Tibial nerve (tissue), 4 donors: ENCODE measurements around the gene NR2C1. TPM values are rescaled to one million over a fixed set of nuclear protein-coding genes. Genes with fewer than 3 reads are reported as not detected.
"Not testable (repeated sequence)": the region's sequence is repeated elsewhere in the genome, so short reads cannot be mapped to it uniquely, and the experiment has no call there.

Experiments used
- DNase-seq, 2 donors: peaks; one replicate each; pipeline ENCODE4 v3.0.0-alpha.2; 2019; ENCODE audit warnings: low spot score in 2 of 2
- H3K27ac ChIP-seq, 4 donors: fragments of 200-600 bp; sonication (generic) in 3 of 4; one replicate each; pipeline ENCODE4 v1.5.1; 2017 to 2019; ENCODE audit warnings: mild to moderate bottlenecking in 1 of 4
- H3K27me3 ChIP-seq, 2 donors: fragments of 200-600 bp; sonication (generic) in 1 of 2; one replicate each; pipeline versions ENCODE4 v1.5.1 to v1.6.0; 2017 to 2019
- H3K36me3 ChIP-seq, 3 donors: fragments of 200-600 bp; sonication (generic); one replicate each; pipeline ENCODE4 v1.5.1; 2018 to 2019
- H3K4me1 ChIP-seq, 4 donors: fragments of 200-600 bp; sonication (generic) in 3 of 4; one replicate each; pipeline ENCODE4 v1.5.1; 2017 to 2019
- H3K4me3 ChIP-seq, 4 donors: fragments of 200-600 bp; sonication (generic) in 3 of 4; one replicate each; pipeline ENCODE4 v1.5.1; 2017 to 2019; ENCODE audit warnings: mild to moderate bottlenecking in 1 of 4, moderate library complexity in 1 of 4
- H3K9me3 ChIP-seq, 4 donors: fragments of 200-600 bp; sonication (generic) in 3 of 4; one replicate each; pipeline ENCODE4 v1.5.1; 2017 to 2019
- CTCF ChIP-seq, 5 experiments: fragments of 200-600 bp in 3 of 5; fragments of 450-650 bp in 2 of 5; sonication (generic) in 3 of 5; IDR thresholded peaks; one replicate each; pipeline ENCODE4 v1.5.1; 2016 to 2019; ENCODE audit warnings: antibody characterized with exemption in 5 of 5, mild to moderate bottlenecking in 3 of 5, moderate library complexity in 2 of 5
- EP300 ChIP-seq, 2 donors: sonication (generic); formaldehyde crosslinking; IDR thresholded peaks; one replicate each; pipeline ENCODE4 v1.6.1; 2017; ENCODE audit warnings: antibody characterized with exemption in 2 of 2, mild to moderate bottlenecking in 1 of 2
- POLR2A ChIP-seq, 2 donors: fragments of 450-650 bp; IDR thresholded peaks; one replicate each; pipeline ENCODE4 v1.6.1; 2017; ENCODE audit warnings: antibody characterized with exemption in 2 of 2, mild to moderate bottlenecking in 2 of 2, moderate library complexity in 2 of 2
- whole genome bisulfite sequencing, 2 donors: methylation state at CpG; one replicate each; pipeline ENCODE4 v1.1.5; 2018; 5-methylcytosine and 5-hydroxymethylcytosine counted together
- total RNA-seq, 4 donors: library from RNA; depleted of rRNA; stranded (reverse); fragments of >200 nt; gene quantifications; one replicate each; pipeline ENCODE4 v1.1.0, GENCODE V29; 2016

NR2C1 gene
- total RNA-seq, 4 donors from 2014 or later, result 64.5 to 93.5 (median 75.2) TPM

GRCh38 chr12:94998326-94998725, 75.1 kb downstream of the NR2C1 start:
- peaks cover 0 to 41% (median 0%) of the 10 kb centered on the region in 3 donors for H3K36me3 ChIP-seq
- peaks cover 0 to 32% (median 0%) of the 10 kb centered on the region in 4 donors for H3K4me1 ChIP-seq
- no peaks in the 10 kb centered on the region for H3K27me3 ChIP-seq
- H3K4me3 ChIP-seq, result no peak overlapping the region
- no peak overlapping the region for H3K27ac ChIP-seq
- DNase-seq, result no peak
- no peak for TF ChIP-seq CTCF (IDR thresholded peaks at IDR 0.05)
- TF ChIP-seq POLR2A (IDR thresholded peaks at IDR 0.05), result no peak
- no peak for TF ChIP-seq EP300 (IDR thresholded peaks at IDR 0.05)
- H3K9me3 ChIP-seq, result no peaks in the 10 kb centered on the region
- 66 to 78% methylated on average over 4 of the region's 4 CpGs for WGBS, 2 donors

DNA sequence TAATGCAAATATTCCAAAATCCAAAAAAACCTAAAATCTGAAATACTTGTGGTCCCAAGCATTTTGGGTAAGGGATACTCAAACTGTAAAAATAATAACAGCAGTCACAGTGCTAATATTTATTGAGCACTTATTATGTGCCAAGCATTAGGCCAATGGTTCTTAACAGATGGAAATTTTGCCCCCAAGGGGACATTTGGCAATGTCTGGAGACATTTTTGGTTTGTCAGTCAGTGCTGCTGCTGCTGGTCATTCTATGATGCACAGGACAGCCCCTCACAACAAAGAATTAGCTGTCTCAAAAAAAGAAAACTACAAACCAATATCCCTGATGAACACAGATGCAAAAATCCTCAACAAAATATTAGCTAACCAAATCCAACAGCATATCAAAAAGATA, 75.7 kb downstream of the NR2C1 start:
- Histone ChIP-seq H3K9me3 (no peaks in the 10 kb centered on the region), H3K4me1 (peaks cover 0 to 29% (median 0%) of the 10 kb centered on the region in 4 donors), H3K4me3 (no peak overlapping the region), H3K36me3 (peaks cover 0 to 46% (median 0%) of the 10 kb centered on the region in 3 donors), H3K27me3 (no peaks in the 10 kb centered on the region), H3K27ac (no peak overlapping the region)
- no peak for DNase-seq
- TF ChIP-seq POLR2A (IDR thresholded peaks at IDR 0.05) (no peak), EP300 (IDR thresholded peaks at IDR 0.05) (no peak), CTCF (IDR thresholded peaks at IDR 0.05) (no peak)

DNA sequence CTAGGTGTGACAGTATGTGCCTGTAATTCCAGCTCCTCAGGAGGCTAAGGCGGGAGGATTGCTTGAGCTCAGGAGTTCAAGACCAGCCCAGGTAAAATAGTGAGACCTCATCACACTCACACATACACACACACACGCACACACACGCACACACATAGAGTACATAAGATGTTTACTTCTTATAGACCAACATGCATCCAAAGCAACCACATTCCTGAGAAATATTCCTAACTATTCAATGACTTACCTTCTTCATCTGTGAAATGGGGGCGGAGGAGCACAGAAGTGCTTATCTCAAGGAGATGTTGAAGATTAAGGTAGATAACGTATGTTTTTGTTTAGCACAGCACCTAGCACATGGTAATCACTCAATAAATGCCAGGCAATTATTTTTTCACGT, 76.4 kb downstream of the NR2C1 start:
- Histone ChIP-seq H3K36me3 (peaks cover 0 to 53% (median 0%) of the 10 kb centered on the region in 3 donors), H3K4me1 (peaks cover 0 to 24% (median 0%) of the 10 kb centered on the region in 4 donors), H3K27me3 (no peaks in the 10 kb centered on the region), H3K27ac (no peak overlapping the region), H3K9me3 (no peaks in the 10 kb centered on the region), H3K4me3 (no peak overlapping the region)
- DNase-seq, result no peak
- TF ChIP-seq EP300 (IDR thresholded peaks at IDR 0.05), result no peak
- TF ChIP-seq POLR2A (IDR thresholded peaks at IDR 0.05), result no peak
- no peak for TF ChIP-seq CTCF (IDR thresholded peaks at IDR 0.05)
- WGBS, 2 donors, result 92% methylated on average over 6 of the region's 6 CpGs

- H3K36me3 ChIP-seq, result peaks cover 0 to 55% (median 0%) of the 10 kb centered on the region in 3 donors
- WGBS, 2 donors, result 83 to 85% methylated on average over 2 of the region's 2 CpGs
Observed at GRCh38 chr12:94994312-94994711, 79.1 kb downstream of the NR2C1 start.

GRCh38 chr12:94993855-94994254, 79.6 kb downstream of the NR2C1 start:
- peaks cover 0 to 60% (median 0%) of the 10 kb centered on the region in 3 donors for H3K36me3 ChIP-seq
- WGBS, 2 donors, result 74 to 93% methylated on average over 3 of the region's 3 CpGs

More at GRCh38 chr12:94994312-94994711, 79.1 kb downstream of the NR2C1 start:
- Histone ChIP-seq H3K9me3 (no peaks in the 10 kb centered on the region), H3K4me1 (no peaks in the 10 kb centered on the region), H3K4me3 (no peak overlapping the region), H3K27ac (no peak overlapping the region), H3K27me3 (no peaks in the 10 kb centered on the region)
- DNase-seq, result no peak
- TF ChIP-seq POLR2A (IDR thresholded peaks at IDR 0.05) (no peak), EP300 (IDR thresholded peaks at IDR 0.05) (no peak), CTCF (IDR thresholded peaks at IDR 0.05) (no peak)

DNA sequence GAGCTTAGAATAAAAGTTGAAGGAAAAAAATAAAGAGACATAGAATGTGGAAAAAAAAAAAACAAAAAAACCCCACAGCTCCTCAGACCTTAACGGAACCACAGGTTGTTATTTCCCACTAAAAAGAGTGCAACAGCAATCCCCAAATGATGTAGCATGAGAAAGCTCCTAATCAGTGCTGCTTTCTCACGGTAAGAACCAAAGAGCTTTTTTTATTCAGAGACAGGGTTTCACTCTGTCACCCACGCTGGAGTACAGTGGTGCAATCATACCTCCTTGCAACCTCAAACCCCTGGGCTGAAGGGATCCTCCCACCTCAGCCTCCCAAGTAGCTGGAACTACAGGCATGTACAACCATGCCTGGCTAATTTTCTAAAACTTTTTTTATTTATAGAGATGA, 83.2 kb downstream of the NR2C1 start:
- TF ChIP-seq CTCF (IDR thresholded peaks at IDR 0.05), result no peak
- no peak for TF ChIP-seq POLR2A (IDR thresholded peaks at IDR 0.05)
- TF ChIP-seq EP300 (IDR thresholded peaks at IDR 0.05), result no peak
- Histone ChIP-seq H3K36me3 (peaks cover 0 to 57% (median 0%) of the 10 kb centered on the region in 3 donors), H3K4me1 (no peaks in the 10 kb centered on the region), H3K4me3 (no peak overlapping the region), H3K9me3 (no peaks in the 10 kb centered on the region), H3K27ac (no peak overlapping the region), H3K27me3 (no peaks in the 10 kb centered on the region)
- DNase-seq, result no peak
- 92 to 100% methylated on average over 3 of the region's 3 CpGs for WGBS, 2 donors

More at GRCh38 chr12:94993855-94994254, 79.6 kb downstream of the NR2C1 start:
- H3K4me3 ChIP-seq, H3K4me1 ChIP-seq, DNase-seq, H3K27ac ChIP-seq, H3K27me3 ChIP-seq, H3K9me3 ChIP-seq: not testable (repeated sequence)
